Measurements from ENCODE around the gene CALHM1. TPM values are rescaled to one million over a fixed set of nuclear protein-coding genes. Genes with fewer than 3 reads are reported as not detected.
A peak's percentile ranks its signal among the peaks of the same experiment; 100 is the strongest.

The CALHM1 gene
- total RNA-seq, 1 experiment from 2014 or later, result not detected

- H3K9me3 Mint-ChIP-seq (ENCODE audit: low read depth, unreplicated experiment), result no peaks in the 10 kb centered on the region
- BruUV-seq (replicated peaks), result TSS peak; percentile 26
- TF ChIP-seq CTCF (IDR thresholded peaks at IDR 0.05; ENCODE audit: unreplicated experiment), result no peak
- H3K4me3 Mint-ChIP-seq (ENCODE audit: low read depth, unreplicated experiment), result no peak overlapping the region
- no peaks in the 10 kb centered on the region for H3K4me1 Mint-ChIP-seq (ENCODE audit: low read depth, unreplicated experiment)
- peaks cover 39% of the 10 kb centered on the region for H3K36me3 Mint-ChIP-seq (ENCODE audit: insufficient read depth, unreplicated experiment)
- no peak for DNase-seq
- intact Hi-C loops (cut with micrococcal nuclease; ENCODE audit: unreplicated experiment), result no loop called here
- H3K27ac Mint-ChIP-seq (ENCODE audit: unreplicated experiment), result no peak overlapping the region
- CTCF ChIA-PET, result no interaction called here
- H3K27me3 Mint-ChIP-seq (ENCODE audit: unreplicated experiment), result no peaks in the 10 kb centered on the region
Measured at GRCh38 chr10:103440416-103440815, 18.3 kb downstream of the CALHM1 start.

GRCh38 chr10:103439776-103440175, 18.9 kb downstream of the CALHM1 start:
- CTCF ChIA-PET, result no interaction called here
- H3K4me3 Mint-ChIP-seq (ENCODE audit: low read depth, unreplicated experiment), result no peak overlapping the region
- peaks cover 39% of the 10 kb centered on the region for H3K36me3 Mint-ChIP-seq (ENCODE audit: insufficient read depth, unreplicated experiment)
- no peaks in the 10 kb centered on the region for H3K27me3 Mint-ChIP-seq (ENCODE audit: unreplicated experiment)
- no peak for DNase-seq
- BruUV-seq (replicated peaks), result no TSS peak
- H3K4me1 Mint-ChIP-seq (ENCODE audit: low read depth, unreplicated experiment), result no peaks in the 10 kb centered on the region
- no peak overlapping the region for H3K27ac Mint-ChIP-seq (ENCODE audit: unreplicated experiment)
- no peaks in the 10 kb centered on the region for H3K9me3 Mint-ChIP-seq (ENCODE audit: low read depth, unreplicated experiment)
- TF ChIP-seq CTCF (IDR thresholded peaks at IDR 0.05; ENCODE audit: unreplicated experiment), result no peak
- intact Hi-C loops (cut with micrococcal nuclease; ENCODE audit: unreplicated experiment), result no loop called here

GRCh38 chr10:103433858-103434257, 24.8 kb downstream of the CALHM1 start:
- intact Hi-C loops (cut with micrococcal nuclease; ENCODE audit: unreplicated experiment), result no loop called here
- Mint-ChIP-seq H3K27ac (ENCODE audit: unreplicated experiment) (no peak overlapping the region), H3K9me3 (ENCODE audit: low read depth, unreplicated experiment) (no peaks in the 10 kb centered on the region), H3K36me3 (ENCODE audit: insufficient read depth, unreplicated experiment) (peaks cover 50% of the 10 kb centered on the region), H3K4me3 (ENCODE audit: low read depth, unreplicated experiment) (no peak overlapping the region), H3K4me1 (ENCODE audit: low read depth, unreplicated experiment) (no peaks in the 10 kb centered on the region), H3K27me3 (ENCODE audit: unreplicated experiment) (no peaks in the 10 kb centered on the region)
- TF ChIP-seq CTCF (IDR thresholded peaks at IDR 0.05; ENCODE audit: unreplicated experiment), result no peak
- DNase-seq, result no peak
- CTCF ChIA-PET, result no interaction called here
- BruUV-seq (replicated peaks), result no TSS peak

GRCh38 chr10:103431902-103432301, 26.8 kb downstream of the CALHM1 start:
- BruUV-seq (replicated peaks), result no TSS peak
- peaks cover 44% of the 10 kb centered on the region for H3K36me3 Mint-ChIP-seq (ENCODE audit: insufficient read depth, unreplicated experiment)
- no peak overlapping the region for H3K4me3 Mint-ChIP-seq (ENCODE audit: low read depth, unreplicated experiment)
- no peaks in the 10 kb centered on the region for H3K27me3 Mint-ChIP-seq (ENCODE audit: unreplicated experiment)
- TF ChIP-seq CTCF (IDR thresholded peaks at IDR 0.05; ENCODE audit: unreplicated experiment), result no peak
- CTCF ChIA-PET, result no interaction called here
- intact Hi-C loops (cut with micrococcal nuclease; ENCODE audit: unreplicated experiment), result no loop called here
- H3K27ac Mint-ChIP-seq (ENCODE audit: unreplicated experiment), result no peak overlapping the region
- H3K4me1 Mint-ChIP-seq (ENCODE audit: low read depth, unreplicated experiment), result no peaks in the 10 kb centered on the region
- no peak for DNase-seq
- no peaks in the 10 kb centered on the region for H3K9me3 Mint-ChIP-seq (ENCODE audit: low read depth, unreplicated experiment)

GRCh38 chr10:103429647-103430046, 29.1 kb downstream of the CALHM1 start:
- Mint-ChIP-seq H3K27me3 (ENCODE audit: unreplicated experiment) (no peaks in the 10 kb centered on the region), H3K36me3 (ENCODE audit: insufficient read depth, unreplicated experiment) (peaks cover 42% of the 10 kb centered on the region), H3K4me3 (ENCODE audit: low read depth, unreplicated experiment) (no peak overlapping the region), H3K9me3 (ENCODE audit: low read depth, unreplicated experiment) (no peaks in the 10 kb centered on the region), H3K4me1 (ENCODE audit: low read depth, unreplicated experiment) (no peaks in the 10 kb centered on the region), H3K27ac (ENCODE audit: unreplicated experiment) (no peak overlapping the region)
- CTCF ChIA-PET, result no interaction called here
- no peak for DNase-seq
- no TSS peak for BruUV-seq (replicated peaks)
- no peak for TF ChIP-seq CTCF (IDR thresholded peaks at IDR 0.05; ENCODE audit: unreplicated experiment)
- intact Hi-C loops (cut with micrococcal nuclease; ENCODE audit: unreplicated experiment), result no loop called here
